IMR-90 (cell line): ENCODE measurements around the gene BCKDK. TPM values are rescaled to one million over a fixed set of nuclear protein-coding genes. Genes with fewer than 3 reads are reported as not detected.

ENCODE experiments used
- ATAC-seq: fragments of 200-7000 bp; cut with Tn5 transposase; 2 replicates; pipeline ENCODE4 v1.9.1; 2020; ENCODE audit warnings: low read depth, mild to moderate bottlenecking, moderate library complexity
- BruUV-seq: library from RNA; stranded (reverse); fragments of 400-500 nt; replicated peaks from 2 replicates; lab custom pipeline; 2021; lab: Mats Ljungman, UMichigan
- CTCF ChIA-PET: fragments of 300-600 bp; formaldehyde crosslinking; extraction: SDS; loops from one replicate; lab custom pipeline; 2021; ENCODE audit warnings: antibody characterized with exemption; lab: Yijun Ruan, JAX
- POLR2A ChIA-PET: fragments of 300-600 bp; sonication (Branson Sonifier 250); formaldehyde crosslinking; loops from one replicate; lab custom pipeline; 2022; ENCODE audit warnings: antibody characterized with exemption; ENCODE audit not compliant: unreplicated experiment; lab: Charles Lee
- DNase-seq: peaks from one replicate; pipeline ENCODE4 v3.0.0; 2013
- H2AFZ ChIP-seq: replicated peaks from 2 replicates; pipeline ENCODE3; 2013; ENCODE audit warnings: low read length, mild to moderate bottlenecking; ENCODE audit not compliant: poor library complexity
- H2AK5ac ChIP-seq: 2 replicates; pipeline ENCODE4 v1.6.1; 2013; ENCODE audit warnings: low read depth, low read length, inconsistent platforms
- H2AK9ac ChIP-seq: replicated peaks from 2 replicates; pipeline ENCODE3; 2013; ENCODE audit warnings: mild to moderate bottlenecking, low read depth, low read length, moderate library complexity; ENCODE audit not compliant: poor library complexity
- H2BK120ac ChIP-seq: 2 replicates; pipeline ENCODE4 v1.6.1; 2013; ENCODE audit warnings: low read depth, low read length, inconsistent platforms
- H2BK15ac ChIP-seq: 3 replicates; pipeline ENCODE4 v1.6.1; 2013; ENCODE audit warnings: low read depth, low read length, inconsistent platforms
- H2BK20ac ChIP-seq: 2 replicates; pipeline ENCODE4 v1.6.1; 2013; ENCODE audit warnings: low read depth, mild to moderate bottlenecking, inconsistent platforms, low read length, moderate library complexity
- H2BK5ac ChIP-seq: 2 replicates; pipeline ENCODE4 v1.6.1; 2013; ENCODE audit warnings: mild to moderate bottlenecking, low read depth, low read length, inconsistent platforms; ENCODE audit not compliant: poor library complexity, severe bottlenecking
- H3K14ac ChIP-seq: replicated peaks from 2 replicates; pipeline ENCODE4 v1.6.1; 2013; ENCODE audit warnings: low read depth, low read length, inconsistent platforms
- H3K18ac ChIP-seq: 2 replicates; pipeline ENCODE4 v1.6.1; 2013; ENCODE audit warnings: low read depth, low read length, control low read depth
- H3K23ac ChIP-seq: 2 replicates; pipeline ENCODE4 v1.6.1; 2013; ENCODE audit warnings: low read depth, low read length, inconsistent platforms
- H3K27ac ChIP-seq: 2 replicates; pipeline ENCODE4 v1.5.1; 2013; ENCODE audit warnings: mild to moderate bottlenecking, control low read depth, low read length; ENCODE audit not compliant: insufficient read depth
- H3K27me3 ChIP-seq: 2 replicates; pipeline ENCODE4 v1.6.1; 2013; ENCODE audit warnings: low read length; ENCODE audit not compliant: control insufficient read depth, insufficient read depth
- H3K36me3 ChIP-seq: 2 replicates; pipeline ENCODE4 v1.6.1; 2013; ENCODE audit warnings: low read length, mixed read lengths; ENCODE audit not compliant: control insufficient read depth, insufficient read depth
- H3K4ac ChIP-seq: 2 replicates; pipeline ENCODE4 v1.6.1; 2013; ENCODE audit warnings: low read depth, low read length, inconsistent platforms
- H3K4me1 ChIP-seq: 2 replicates; pipeline ENCODE4 v1.6.1; 2013; ENCODE audit warnings: low read length, mixed read lengths; ENCODE audit not compliant: control insufficient read depth, insufficient read depth
- H3K4me2 ChIP-seq: 2 replicates; pipeline ENCODE4 v1.6.1; 2013; ENCODE audit warnings: low read depth, mild to moderate bottlenecking, control low read depth, low read length, moderate library complexity
- H3K4me3 ChIP-seq: 2 replicates; pipeline ENCODE4 v1.5.1; 2013; ENCODE audit warnings: low read depth, mild to moderate bottlenecking, control low read depth, low read length, moderate library complexity; ENCODE audit not compliant: insufficient read depth
- H3K56ac ChIP-seq: 2 replicates; pipeline ENCODE4 v1.6.1; 2013; ENCODE audit warnings: low read length, inconsistent platforms; ENCODE audit not compliant: insufficient read depth; ENCODE audit errors: extremely low read depth
- H3K79me1 ChIP-seq, 2 experiments: 2 replicates each; pipeline ENCODE4 v1.6.1; 2013; ENCODE audit warnings: low read length in 2 of 2, inconsistent platforms in 1 of 2, low read depth in 1 of 2
- H3K9ac ChIP-seq: 2 replicates; pipeline ENCODE4 v1.6.1; 2013; ENCODE audit warnings: low read depth, low read length, control low read depth
- H3K9me1 ChIP-seq: 2 replicates; pipeline ENCODE4 v1.6.1; 2013; ENCODE audit warnings: low read length, inconsistent platforms; ENCODE audit not compliant: insufficient read depth
- H3K9me3 ChIP-seq: 2 replicates; pipeline ENCODE4 v1.6.1; 2013; ENCODE audit warnings: low read length; ENCODE audit not compliant: control insufficient read depth, insufficient read depth
- H4K20me1 ChIP-seq: 2 replicates; pipeline ENCODE4 v1.6.1; 2013; ENCODE audit warnings: low read length, inconsistent platforms; ENCODE audit not compliant: insufficient read depth
- H4K5ac ChIP-seq: 2 replicates; pipeline ENCODE4 v1.6.1; 2013; ENCODE audit warnings: mild to moderate bottlenecking, low read depth, low read length, control low read depth
- H4K8ac ChIP-seq, 2 experiments: 2 replicates each; pipeline ENCODE4 v1.6.1; 2013; ENCODE audit warnings: low read depth in 2 of 2, low read length in 2 of 2, control low read depth in 1 of 2, inconsistent platforms in 1 of 2
- H4K91ac ChIP-seq: 2 replicates; pipeline ENCODE4 v1.6.1; 2013; ENCODE audit warnings: low read depth, low read length, inconsistent platforms; ENCODE audit not compliant: insufficient read depth
- BHLHE40 ChIP-seq: fragments of 150-350 bp; IDR thresholded peaks from 2 replicates; pipeline ENCODE4 v1.6.1; 2016; ENCODE audit warnings: mild to moderate bottlenecking, low read depth, low read length
- CHD1 ChIP-seq: IDR thresholded peaks from 2 replicates; pipeline ENCODE4 v1.6.1; 2012; ENCODE audit warnings: low read depth, low read length, improper control_type of control experiment
- FOS ChIP-seq: fragments of 150-350 bp; IDR thresholded peaks from 2 replicates; pipeline ENCODE4 v1.6.1; 2016; ENCODE audit warnings: low read depth, low read length
- MXI1 ChIP-seq: IDR thresholded peaks from 2 replicates; pipeline ENCODE4 v1.6.1; 2012; ENCODE audit warnings: low read depth, mild to moderate bottlenecking, low read length, moderate library complexity, borderline replicate concordance
- RAD21 ChIP-seq: IDR thresholded peaks from 2 replicates; pipeline ENCODE4 v1.6.1; 2012; ENCODE audit warnings: low read length, improper control_type of control experiment
- RCOR1 ChIP-seq: IDR thresholded peaks from 2 replicates; pipeline ENCODE4 v1.6.1; 2012; ENCODE audit warnings: mild to moderate bottlenecking, low read length, improper control_type of control experiment; ENCODE audit not compliant: insufficient replicate concordance
- WGBS, 2 experiments: methylation state at CpG; one replicate each; pipeline versions ENCODE4 v1.1.5 to v1.1.7; 2013; ENCODE audit warnings: missing lambda C conversion rate in 2 of 2; ENCODE audit not compliant: insufficient read length in 1 of 2; ENCODE audit errors: extremely low coverage in 2 of 2; 5-methylcytosine and 5-hydroxymethylcytosine counted together
- dilution Hi-C: fragments of 300-500 bp; cut with HindIII; formaldehyde crosslinking; loops from one replicate; pipeline ENCODE4 v1.14.3; 2018; ENCODE audit warnings: low sequenced_read_pairs; ENCODE audit not compliant: unreplicated experiment
- in situ Hi-C: fragments of 300-500 bp; cut with MboI; formaldehyde crosslinking; loops from 3 replicates; pipeline ENCODE4 v1.14.3; 2019; ENCODE audit warnings: low sequenced_read_pairs, inconsistent platforms, mixed read lengths
- intact Hi-C: fragments of 100-400 bp; cut with micrococcal nuclease; formaldehyde crosslinking; loops from 2 replicates; pipeline ENCODE4 v1.10.0; 2022
- polyA plus RNA-seq, 3 experiments: library from polyadenylated mRNA; depleted of rRNA; stranded (reverse); fragments of >200 nt; gene quantifications; 2 replicates each; pipeline ENCODE4 v1.2.3, GENCODE V29; 2012; ENCODE audit warnings: low replicate concordance in 1 of 3
- total RNA-seq: library from RNA; depleted of rRNA; stranded (reverse); fragments of >200 nt; gene quantifications from 2 replicates; pipeline ENCODE4 v1.2.3, GENCODE V29; 2012
- TF ChIP-seq, protein P1 (sequence below): conservative IDR thresholded peaks from 2 replicates; pipeline ENCODE4 v1.5.1; 2012; ENCODE audit warnings: mild to moderate bottlenecking, low read depth, low read length, improper control_type of control experiment

Gene BCKDK
- total and polyA plus RNA-seq, 2 of the 4 experiments (the other 2 are of a cell fraction): 26.0 to 79.3 TPM

DNA sequence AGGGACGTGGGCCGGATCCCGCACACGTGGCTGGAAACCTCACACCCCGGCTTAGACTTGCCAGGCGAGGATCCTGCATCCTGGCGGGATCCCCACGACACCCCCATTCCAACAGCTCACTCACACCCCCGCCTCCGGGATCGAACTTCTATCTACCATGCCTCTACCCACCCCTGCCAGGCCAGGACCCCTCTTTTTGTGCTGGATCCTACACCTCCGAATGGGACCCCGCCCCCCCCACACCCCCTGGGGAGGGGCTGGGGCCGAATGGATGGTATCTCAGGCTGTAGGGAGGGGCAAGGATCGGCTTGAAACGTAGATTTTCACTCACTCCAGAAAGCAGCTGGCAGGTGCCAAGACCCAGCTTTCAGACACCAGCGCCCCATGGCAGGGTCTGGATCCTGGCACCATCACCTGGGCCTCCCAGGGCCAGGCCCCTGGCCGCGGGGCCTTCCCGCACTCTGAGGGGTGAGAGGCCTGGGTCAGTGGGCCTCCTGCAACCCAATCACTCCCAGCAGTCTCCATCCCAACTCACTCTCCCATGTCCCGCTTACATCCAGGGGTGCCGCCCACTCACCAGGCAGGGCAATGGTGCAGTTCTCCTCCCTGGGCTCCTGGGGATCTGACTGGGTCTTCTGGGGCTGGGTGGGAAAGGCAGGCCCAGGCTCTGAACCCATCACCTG is 35.0 kb downstream of the BCKDK start:
- CTCF ChIA-PET: interaction anchor here (0.6 to 2.2 kb wide), 15 partner anchors 9 to 237 kb away, joined by 3 to 13 read pairs (median 4); partner anchors contain the start of genes KAT8 and VKORC1

More for the DNA sequence above, 35.0 kb downstream of the BCKDK start:
- no peak overlapping the region; the same call in 1 of the 2 replicates for H4K91ac ChIP-seq
- peaks cover 18% of the 10 kb centered on the region for H3K27me3 ChIP-seq
- no peak overlapping the region for H3K9ac ChIP-seq
- no peak overlapping the region for H3K56ac ChIP-seq
- dilution Hi-C loops (no loop called here), intact Hi-C loops (loop anchor here (2.0 kb wide), 1 partner anchor 26 kb away; the partner anchor contains the start of gene KAT8), in situ Hi-C loops (no loop called here)
- no peak overlapping the region for H2BK5ac ChIP-seq
- peak overlapping the region; percentile 93 for H2AK9ac ChIP-seq
- peak overlapping the region; percentile 65 for H3K4me2 ChIP-seq
- H3K9me1 ChIP-seq: peaks cover 7% of the 10 kb centered on the region; the same call in 1 of the 2 replicates
- H4K5ac ChIP-seq: peak overlapping the region; percentile 19
- H3K9me3 ChIP-seq: no peaks in the 10 kb centered on the region
- H4K20me1 ChIP-seq: no peaks in the 10 kb centered on the region; the same call in 1 of the 2 replicates
- no peak for ATAC-seq
- POLR2A ChIA-PET: interaction anchor here (1.4 to 1.8 kb wide), 2 partner anchors 26 to 37 kb away, joined by 7 to 9 read pairs; partner anchors contain the start of genes FUS and KAT8
- peak overlapping the region; percentile 49 for H3K4me3 ChIP-seq
- H2BK20ac ChIP-seq: no peak overlapping the region
- H3K79me1 ChIP-seq: peaks cover 0 to 7% of the 10 kb centered on the region in 2 experiments; a peak in 1 of 4 replicates
- H2BK120ac ChIP-seq: no peak overlapping the region
- no peak for DNase-seq
- no peak overlapping the region for H3K14ac ChIP-seq
- peak overlapping the region; percentile 55 to 84; a peak in 2 of 4 replicates for H4K8ac ChIP-seq
- no peak overlapping the region for H2AK5ac ChIP-seq
- peak overlapping the region; percentile 95 for H2AFZ ChIP-seq
- TF ChIP-seq BHLHE40 (no peak), FOS (no peak), RAD21 (no peak), MXI1 (no peak), CHD1 (no peak), RCOR1 (no peak)
- TF ChIP-seq, protein P1, sequence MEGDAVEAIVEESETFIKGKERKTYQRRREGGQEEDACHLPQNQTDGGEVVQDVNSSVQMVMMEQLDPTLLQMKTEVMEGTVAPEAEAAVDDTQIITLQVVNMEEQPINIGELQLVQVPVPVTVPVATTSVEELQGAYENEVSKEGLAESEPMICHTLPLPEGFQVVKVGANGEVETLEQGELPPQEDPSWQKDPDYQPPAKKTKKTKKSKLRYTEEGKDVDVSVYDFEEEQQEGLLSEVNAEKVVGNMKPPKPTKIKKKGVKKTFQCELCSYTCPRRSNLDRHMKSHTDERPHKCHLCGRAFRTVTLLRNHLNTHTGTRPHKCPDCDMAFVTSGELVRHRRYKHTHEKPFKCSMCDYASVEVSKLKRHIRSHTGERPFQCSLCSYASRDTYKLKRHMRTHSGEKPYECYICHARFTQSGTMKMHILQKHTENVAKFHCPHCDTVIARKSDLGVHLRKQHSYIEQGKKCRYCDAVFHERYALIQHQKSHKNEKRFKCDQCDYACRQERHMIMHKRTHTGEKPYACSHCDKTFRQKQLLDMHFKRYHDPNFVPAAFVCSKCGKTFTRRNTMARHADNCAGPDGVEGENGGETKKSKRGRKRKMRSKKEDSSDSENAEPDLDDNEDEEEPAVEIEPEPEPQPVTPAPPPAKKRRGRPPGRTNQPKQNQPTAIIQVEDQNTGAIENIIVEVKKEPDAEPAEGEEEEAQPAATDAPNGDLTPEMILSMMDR: no peak
- no peak overlapping the region for H3K4ac ChIP-seq
- no peak overlapping the region for H2BK15ac ChIP-seq
- BruUV-seq: no TSS peak
- H3K27ac ChIP-seq: no peak overlapping the region
- no peaks in the 10 kb centered on the region for H3K36me3 ChIP-seq
- H3K4me1 ChIP-seq: peaks cover 16% of the 10 kb centered on the region
- no peak overlapping the region for H3K18ac ChIP-seq
- WGBS, 2 experiments: no CpG with 5 or more reads among the region's 22 CpGs
- H3K23ac ChIP-seq: no peak overlapping the region
